ENCODE data around the gene KRTAP13-4. TPM values are rescaled to one million over a fixed set of nuclear protein-coding genes. Genes with fewer than 3 reads are reported as not detected.

The KRTAP13-4 gene
- total RNA-seq, 2 donors from 2014 or later, result not detected

DNA sequence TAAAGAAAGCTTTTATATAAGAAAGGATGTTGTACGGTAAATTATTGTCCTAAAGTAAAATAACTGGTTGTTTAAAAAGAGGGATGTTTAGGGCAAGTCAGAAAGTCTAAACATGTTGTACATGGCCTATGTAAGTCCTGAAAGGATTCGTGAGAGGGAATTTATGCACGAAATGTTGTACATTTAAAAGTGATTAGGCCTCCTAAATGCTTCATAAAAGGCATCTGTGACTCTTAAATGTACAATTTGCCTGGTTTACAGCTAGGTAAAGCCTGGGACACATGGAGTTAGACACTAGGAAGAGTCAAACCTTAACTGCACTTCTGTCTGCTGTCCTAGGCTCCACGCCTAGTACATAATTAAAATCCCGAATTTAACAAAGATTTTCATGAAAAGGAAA, 14.0 kb upstream of the KRTAP13-4 start:
- no peaks in the 10 kb centered on the region for H3K27me3 ChIP-seq (replicated peaks; ENCODE audit: insufficient read depth)
- DNase-seq (ENCODE audit: low spot score), result no peak
- no peak overlapping the region for H3K27ac ChIP-seq
- no peaks in the 10 kb centered on the region for H3K9me3 ChIP-seq
- H3K4me1 ChIP-seq (ENCODE audit: control insufficient read depth in 1 of 2, low read depth in 2 of 2), result no peaks in the 10 kb centered on the region
- TF ChIP-seq, protein P1, sequence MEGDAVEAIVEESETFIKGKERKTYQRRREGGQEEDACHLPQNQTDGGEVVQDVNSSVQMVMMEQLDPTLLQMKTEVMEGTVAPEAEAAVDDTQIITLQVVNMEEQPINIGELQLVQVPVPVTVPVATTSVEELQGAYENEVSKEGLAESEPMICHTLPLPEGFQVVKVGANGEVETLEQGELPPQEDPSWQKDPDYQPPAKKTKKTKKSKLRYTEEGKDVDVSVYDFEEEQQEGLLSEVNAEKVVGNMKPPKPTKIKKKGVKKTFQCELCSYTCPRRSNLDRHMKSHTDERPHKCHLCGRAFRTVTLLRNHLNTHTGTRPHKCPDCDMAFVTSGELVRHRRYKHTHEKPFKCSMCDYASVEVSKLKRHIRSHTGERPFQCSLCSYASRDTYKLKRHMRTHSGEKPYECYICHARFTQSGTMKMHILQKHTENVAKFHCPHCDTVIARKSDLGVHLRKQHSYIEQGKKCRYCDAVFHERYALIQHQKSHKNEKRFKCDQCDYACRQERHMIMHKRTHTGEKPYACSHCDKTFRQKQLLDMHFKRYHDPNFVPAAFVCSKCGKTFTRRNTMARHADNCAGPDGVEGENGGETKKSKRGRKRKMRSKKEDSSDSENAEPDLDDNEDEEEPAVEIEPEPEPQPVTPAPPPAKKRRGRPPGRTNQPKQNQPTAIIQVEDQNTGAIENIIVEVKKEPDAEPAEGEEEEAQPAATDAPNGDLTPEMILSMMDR (IDR thresholded peaks at IDR 0.05), result no peak
- no peak overlapping the region for H3K4me3 ChIP-seq
- no peak for ATAC-seq (ENCODE audit: insufficient number of reproducible peaks, low FRiP score, low read depth)
- H3K36me3 ChIP-seq, result no peaks in the 10 kb centered on the region

DNA sequence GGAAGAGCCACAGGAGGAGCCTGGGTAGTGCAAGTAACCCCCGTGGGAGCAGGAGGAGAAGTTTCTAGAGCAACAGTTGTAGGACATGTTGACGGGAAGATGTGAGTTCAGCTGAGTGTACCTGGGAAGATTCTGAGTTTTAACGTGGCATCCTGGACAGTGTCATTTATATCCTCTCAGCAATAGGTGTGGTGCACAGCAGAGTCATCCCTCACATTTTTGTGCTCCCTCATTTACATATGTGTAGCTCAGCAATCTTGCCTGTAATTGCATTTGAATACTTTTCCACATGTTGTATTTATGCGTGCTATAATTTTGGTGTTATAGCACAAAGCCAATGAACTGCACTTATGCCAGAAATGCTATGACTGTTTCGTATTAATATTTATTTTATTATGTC, 4.2 kb upstream of the KRTAP13-4 start, which contains the start of gene KRTAP13-3:
KRTAP13-3 (minus strand) TSS at position 101 of the 400 bp plus-strand sequence; CDS start at position 87, 14 bp downstream.
- no peaks in the 10 kb centered on the region for H3K9me3 ChIP-seq
- ATAC-seq (ENCODE audit: insufficient number of reproducible peaks, low FRiP score, low read depth) (no peak), DNase-seq (ENCODE audit: low spot score) (no peak)
- H3K27me3 ChIP-seq (replicated peaks; ENCODE audit: insufficient read depth), result no peaks in the 10 kb centered on the region
- TF ChIP-seq, protein P1 (IDR thresholded peaks at IDR 0.05), result no peak
- no peak within 1 kb of the TSS for H3K4me3 ChIP-seq
- H3K27ac ChIP-seq, result no peak within 1 kb of the TSS
- no peaks in the 10 kb centered on the region for H3K4me1 ChIP-seq (ENCODE audit: control insufficient read depth in 1 of 2, low read depth in 2 of 2)
- no peaks in the 10 kb centered on the region for H3K36me3 ChIP-seq

DNA sequence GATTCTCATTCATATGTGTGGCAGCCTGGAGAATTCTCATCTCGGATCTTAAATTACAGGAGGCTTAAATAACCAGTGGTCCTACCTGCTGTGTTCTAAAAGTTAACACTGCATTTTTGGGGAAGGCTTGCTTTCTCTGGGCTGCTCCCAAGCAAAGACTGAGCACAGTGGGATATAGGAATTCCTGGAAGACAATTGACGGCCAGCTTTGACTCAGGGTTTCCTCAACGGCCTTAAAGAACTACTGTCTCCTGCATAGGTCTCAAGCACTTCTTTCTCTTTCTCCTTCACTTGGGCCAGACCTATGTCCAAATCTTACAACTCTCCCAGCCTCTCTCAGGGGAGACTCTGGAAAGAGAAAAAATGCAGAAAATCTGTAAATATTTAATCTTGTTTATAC, 3.3 kb upstream of the KRTAP13-4 start:
- TF ChIP-seq, protein P1 (IDR thresholded peaks at IDR 0.05), result no peak

DNA sequence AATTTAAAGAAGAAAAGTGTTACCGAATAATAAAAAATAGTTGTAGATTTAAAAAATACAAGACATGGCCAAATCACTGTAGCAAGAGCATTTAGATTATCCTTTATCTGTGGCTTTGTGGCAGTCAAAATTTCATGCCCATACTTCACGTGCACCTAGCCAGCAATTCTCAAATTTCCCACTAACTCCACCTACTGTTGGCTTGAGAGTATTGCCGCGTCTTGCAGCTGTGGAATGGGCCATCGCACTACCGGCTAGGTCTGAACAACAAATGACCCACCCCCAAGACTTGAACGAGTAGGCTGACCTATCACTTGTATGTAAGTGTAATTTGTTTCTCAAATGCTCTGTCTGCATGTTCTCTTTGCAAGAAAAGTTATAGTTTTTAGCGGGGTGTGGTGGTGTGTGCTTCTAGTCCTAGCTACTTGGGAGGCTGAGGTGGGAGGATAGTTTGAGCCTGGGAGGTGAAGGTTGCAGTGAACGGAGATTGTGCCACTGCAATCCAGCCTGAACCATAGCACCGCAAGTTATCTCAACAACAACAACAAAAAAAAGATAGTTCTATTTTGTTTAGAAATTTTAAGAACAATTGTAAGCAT, 4.1 kb downstream of the KRTAP13-4 start:
- TF ChIP-seq, protein P1 (IDR thresholded peaks at IDR 0.05), result peak; percentile 28
- Histone ChIP-seq H3K36me3 (no peaks in the 10 kb centered on the region), H3K9me3 (no peaks in the 10 kb centered on the region), H3K4me3 (no peak overlapping the region), H3K4me1 (ENCODE audit: control insufficient read depth in 1 of 2, low read depth in 2 of 2) (no peaks in the 10 kb centered on the region), H3K27me3 (replicated peaks; ENCODE audit: insufficient read depth) (no peaks in the 10 kb centered on the region), H3K27ac (no peak overlapping the region)
- DNase-seq (ENCODE audit: low spot score), result no peak
- no peak for ATAC-seq (ENCODE audit: insufficient number of reproducible peaks, low FRiP score, low read depth)

More for the DNA sequence above, 3.3 kb upstream of the KRTAP13-4 start:
- Histone ChIP-seq H3K27me3 (replicated peaks; ENCODE audit: insufficient read depth) (no peaks in the 10 kb centered on the region), H3K4me3 (no peak overlapping the region), H3K27ac (no peak overlapping the region), H3K36me3 (no peaks in the 10 kb centered on the region), H3K9me3 (no peaks in the 10 kb centered on the region), H3K4me1 (ENCODE audit: control insufficient read depth in 1 of 2, low read depth in 2 of 2) (no peaks in the 10 kb centered on the region)
- DNase-seq (ENCODE audit: low spot score) (no peak), ATAC-seq (ENCODE audit: insufficient number of reproducible peaks, low FRiP score, low read depth) (no peak)

DNA sequence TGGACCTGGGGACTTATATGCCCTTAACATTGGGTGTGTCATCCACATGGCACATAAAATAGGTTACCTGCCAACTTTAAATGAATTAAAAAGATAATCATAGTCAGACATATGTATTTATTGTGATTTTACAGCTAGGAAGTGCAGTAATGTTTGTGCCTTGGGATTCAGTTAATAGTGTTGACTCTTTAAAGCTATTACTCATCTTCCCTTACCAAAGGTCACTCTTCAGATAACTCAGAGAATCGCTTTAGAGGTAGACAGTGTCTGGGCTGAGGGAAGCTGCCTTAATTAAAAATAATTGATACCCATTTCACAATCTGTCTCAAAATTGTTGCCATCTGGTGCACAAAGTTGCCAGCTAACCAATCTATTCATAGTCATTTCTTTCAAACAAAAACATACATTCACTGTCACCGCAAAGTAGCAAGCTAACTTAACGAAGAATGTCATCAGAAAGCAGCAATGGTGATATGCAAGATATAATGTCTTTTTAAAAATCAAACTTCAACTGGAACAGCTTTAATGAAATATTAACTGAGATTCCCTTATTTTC, 7.1 kb downstream of the KRTAP13-4 start:
- Histone ChIP-seq H3K4me3 (no peak overlapping the region), H3K27me3 (replicated peaks; ENCODE audit: insufficient read depth) (no peaks in the 10 kb centered on the region), H3K27ac (no peak overlapping the region), H3K4me1 (ENCODE audit: control insufficient read depth in 1 of 2, low read depth in 2 of 2) (no peaks in the 10 kb centered on the region), H3K36me3 (no peaks in the 10 kb centered on the region), H3K9me3 (no peaks in the 10 kb centered on the region)
- no peak for DNase-seq (ENCODE audit: low spot score)
- TF ChIP-seq, protein P1 (IDR thresholded peaks at IDR 0.05), result no peak
- ATAC-seq (ENCODE audit: insufficient number of reproducible peaks, low FRiP score, low read depth), result no peak
